Astrocyte of the spinal cord (primary cell): ENCODE results near the gene IL10RA.

ENCODE experiments used
- DNase-seq: peaks from one replicate; pipeline ENCODE4 v3.0.0; 2011; ENCODE audit warnings: low read depth, low spot score
- H3K4me3 ChIP-seq: 2 replicates; pipeline ENCODE4 v1.5.1; 2011; ENCODE audit warnings: low read depth, mild to moderate bottlenecking, low read length, moderate library complexity
- CTCF ChIP-seq: IDR thresholded peaks from 2 replicates; pipeline ENCODE4 v1.5.1; 2012; ENCODE audit warnings: low read depth, mild to moderate bottlenecking, low read length, inconsistent platforms
- in situ Hi-C: cut with HindIII; loops from 2 replicates; pipeline ENCODE4 v1.10.0; 2017; ENCODE audit warnings: low sequenced_read_pairs

IL10RA gene

GRCh38 chr11:117992136-117992535 lies 5.9 kb downstream of the IL10RA start:
- DNase-seq: no peak
- no peak overlapping the region for H3K4me3 ChIP-seq
- in situ Hi-C loops: no loop called here
- TF ChIP-seq CTCF: no peak

- in situ Hi-C loops: no loop called here
- TF ChIP-seq CTCF: no peak
- no peak overlapping the region for H3K4me3 ChIP-seq
- DNase-seq: no peak
Measured at GRCh38 chr11:117992620-117993019, 6.4 kb downstream of the IL10RA start.

GRCh38 chr11:117993988-117994745 lies 8.0 kb downstream of the IL10RA start:
- in situ Hi-C loops: no loop called here
- no peak overlapping the region for H3K4me3 ChIP-seq
- no peak for TF ChIP-seq CTCF
- DNase-seq: no peak

- in situ Hi-C loops: no loop called here
- no peak overlapping the region for H3K4me3 ChIP-seq
- no peak for TF ChIP-seq CTCF
- DNase-seq: no peak
Measured at GRCh38 chr11:117995472-117995871, 9.3 kb downstream of the IL10RA start.

- no peak for TF ChIP-seq CTCF
- in situ Hi-C loops: no loop called here
- no peak for DNase-seq
- H3K4me3 ChIP-seq: no peak overlapping the region
Measured at GRCh38 chr11:117996058-117996457, 9.9 kb downstream of the IL10RA start.

GRCh38 chr11:117997406-117997805 lies 11.2 kb downstream of the IL10RA start:
- no peak overlapping the region for H3K4me3 ChIP-seq
- no peak for TF ChIP-seq CTCF
- no peak for DNase-seq
- in situ Hi-C loops: no loop called here
